GM23338 (cell line): ENCODE results near the gene REC8. TPM values are rescaled to one million over a fixed set of nuclear protein-coding genes. Genes with fewer than 3 reads are reported as not detected.

Experiments
- ATAC-seq: fragments of 200-7000 bp; cut with Tn5 transposase; 3 replicates; pipeline ENCODE4 v1.9.1; 2020
- DNase-seq: peaks from one replicate; pipeline ENCODE4 v3.0.0-alpha.2; 2015; ENCODE audit warnings: low spot score
- H2AFZ ChIP-seq: fragments of 200-600 bp; sonication (generic); 2 replicates; pipeline ENCODE4 v1.8.0; 2016; ENCODE audit warnings: antibody characterized with exemption, mild to moderate bottlenecking, moderate library complexity
- H3F3A ChIP-seq: fragments of 200-600 bp; sonication (generic); replicated peaks from 2 replicates; pipeline ENCODE4 v1.8.0; 2017; ENCODE audit warnings: antibody characterized with exemption, mixed run types, low read depth
- H3K27ac ChIP-seq: fragments of 200-600 bp; sonication (generic); 2 replicates; pipeline ENCODE4 v1.6.1; 2016; ENCODE audit warnings: low read depth
- H3K27me3 ChIP-seq: fragments of 200-600 bp; sonication (generic); 2 replicates; pipeline ENCODE4 v1.8.0; 2016; ENCODE audit warnings: mild to moderate bottlenecking, mixed run types, moderate library complexity; ENCODE audit not compliant: insufficient read depth
- H3K36me3 ChIP-seq: fragments of 200-600 bp; sonication (generic); 2 replicates; pipeline ENCODE4 v1.8.0; 2016; ENCODE audit warnings: mild to moderate bottlenecking; ENCODE audit not compliant: insufficient read depth
- H3K4me1 ChIP-seq: fragments of 200-600 bp; sonication (generic); 2 replicates; pipeline ENCODE4 v1.8.0; 2016; ENCODE audit warnings: mild to moderate bottlenecking, moderate library complexity; ENCODE audit not compliant: insufficient read depth
- H3K4me2 ChIP-seq: fragments of 200-600 bp; sonication (generic); 2 replicates; pipeline ENCODE4 v1.7.1; 2017; ENCODE audit warnings: mixed run types
- H3K4me3 ChIP-seq: fragments of 200-600 bp; sonication (generic); 2 replicates; pipeline ENCODE4 v1.6.1; 2016; ENCODE audit warnings: mixed run types
- H3K79me2 ChIP-seq: fragments of 200-600 bp; sonication (generic); replicated peaks from 2 replicates; pipeline ENCODE4 v1.8.0; 2017; ENCODE audit warnings: mild to moderate bottlenecking; ENCODE audit not compliant: insufficient read depth
- H3K9me2 ChIP-seq: fragments of 200-600 bp; sonication (generic); 2 replicates; pipeline ENCODE4 v1.8.0; 2017; ENCODE audit not compliant: insufficient read depth
- H4K20me1 ChIP-seq: fragments of 200-600 bp; sonication (generic); replicated peaks from 2 replicates; pipeline ENCODE4 v1.8.0; 2017; ENCODE audit warnings: mild to moderate bottlenecking; ENCODE audit not compliant: insufficient read depth
- H3K27ac Mint-ChIP-seq: 2 replicates; pipeline ENCODE4 v1.8.0; 2020; ENCODE audit warnings: inconsistent platforms, mild to moderate bottlenecking, moderate library complexity, mixed read lengths
- H3K27me3 Mint-ChIP-seq: 3 replicates; pipeline ENCODE4 v1.8.0; 2022; ENCODE audit warnings: low read depth, mild to moderate bottlenecking, moderate library complexity, mixed read lengths, inconsistent platforms; ENCODE audit not compliant: insufficient read depth, poor library complexity
- H3K36me3 Mint-ChIP-seq: 3 replicates; pipeline ENCODE4 v1.8.0; 2021; ENCODE audit warnings: low read depth, mild to moderate bottlenecking, inconsistent platforms, moderate library complexity, mixed read lengths
- H3K4me1 Mint-ChIP-seq: 3 replicates; pipeline ENCODE4 v1.8.0; 2020; ENCODE audit warnings: mild to moderate bottlenecking, inconsistent platforms, mixed read lengths
- H3K4me3 Mint-ChIP-seq: 3 replicates; pipeline ENCODE4 v1.8.0; 2021; ENCODE audit warnings: moderate library complexity, mild to moderate bottlenecking, inconsistent platforms, mixed read lengths
- H3K9me3 Mint-ChIP-seq: 3 replicates; pipeline ENCODE4 v1.8.0; 2020; ENCODE audit warnings: moderate library complexity, mild to moderate bottlenecking, inconsistent platforms, mixed read lengths
- CREB1 ChIP-seq: fragments of 250-450 bp; sonication (Bioruptor Pico); IDR thresholded peaks from 2 replicates; pipeline ENCODE4 v1.5.0; 2020; ENCODE audit warnings: low read depth, mild to moderate bottlenecking, moderate library complexity
- CTCF ChIP-seq, 2 experiments: fragments of 200-600 bp in 1 of 2; sonication (generic) in 1 of 2; conservative IDR thresholded peaks; 2 replicates each; pipeline versions ENCODE4 v1.5.1 to v1.6.1; 2016 to 2017; ENCODE audit warnings: antibody characterized with exemption in 2 of 2, low read depth in 2 of 2, mild to moderate bottlenecking in 2 of 2, moderate library complexity in 1 of 2
- ETS1 ChIP-seq: IDR thresholded peaks from 2 replicates; pipeline ENCODE4 v1.6.1; 2016; ENCODE audit warnings: antibody characterized with exemption
- EZH2 ChIP-seq: fragments of 200-600 bp; sonication (generic); IDR thresholded peaks from one replicate; pipeline ENCODE4 v1.8.0; 2017; ENCODE audit warnings: antibody characterized with exemption, mild to moderate bottlenecking, low read depth; ENCODE audit not compliant: unreplicated experiment
- EZH2phosphoT487 ChIP-seq: fragments of 200-600 bp; sonication (generic); IDR thresholded peaks from one replicate; pipeline ENCODE4 v1.8.1; 2018; ENCODE audit warnings: antibody characterized with exemption; ENCODE audit not compliant: unreplicated experiment
- JUNB ChIP-seq: IDR thresholded peaks from one replicate; pipeline ENCODE4 v1.6.1; 2016; ENCODE audit warnings: antibody characterized with exemption; ENCODE audit not compliant: unreplicated experiment
- NANOG ChIP-seq: IDR thresholded peaks from 2 replicates; pipeline ENCODE4 v1.6.1; 2016; ENCODE audit warnings: antibody characterized with exemption, borderline replicate concordance
- POLR2AphosphoS5 ChIP-seq: IDR thresholded peaks from 2 replicates; pipeline ENCODE4 v1.6.1; 2016; ENCODE audit warnings: antibody characterized with exemption, low read depth
- STAT1 ChIP-seq: IDR thresholded peaks from one replicate; pipeline ENCODE4 v1.6.1; 2016; ENCODE audit warnings: antibody characterized with exemption; ENCODE audit not compliant: unreplicated experiment
- ZNF114 ChIP-seq: fragments of 250-450 bp; sonication (Bioruptor Pico); IDR thresholded peaks from 2 replicates; pipeline ENCODE4 v1.5.0; 2020; ENCODE audit warnings: mild to moderate bottlenecking, moderate library complexity
- ZNF331 ChIP-seq: fragments of 250-450 bp; sonication (Bioruptor Pico); IDR thresholded peaks from 2 replicates; pipeline ENCODE4 v1.5.0; 2020; ENCODE audit warnings: low read depth, mild to moderate bottlenecking, moderate library complexity
- ZNF462 ChIP-seq: fragments of 250-450 bp; sonication (Bioruptor Pico); IDR thresholded peaks from 2 replicates; pipeline ENCODE4 v1.5.0; 2020; ENCODE audit warnings: mild to moderate bottlenecking, moderate library complexity
- polyA plus RNA-seq: library from polyadenylated mRNA; unstranded; fragments of >200 nt; fragmentation: Nextera tagmentation; extraction: Ambion mirVana; gene quantifications from 2 replicates; pipeline ENCODE4 v1.2.1, GENCODE V29; 2016
- total RNA-seq: library from RNA; depleted of rRNA; stranded (reverse); fragments of >200 nt; shearing (Covaris generic); gene quantifications from 2 replicates; pipeline ENCODE4 v1.2.3, GENCODE V29; 2014
- TF ChIP-seq, protein P1 (sequence below): IDR thresholded peaks from one replicate; pipeline ENCODE4 v1.6.1; 2018; ENCODE audit warnings: antibody characterized with exemption; ENCODE audit not compliant: unreplicated experiment

REC8 gene
- total and polyA plus RNA-seq, 2 experiments from 2014 or later = 25.7 to 36.8 TPM

DNA sequence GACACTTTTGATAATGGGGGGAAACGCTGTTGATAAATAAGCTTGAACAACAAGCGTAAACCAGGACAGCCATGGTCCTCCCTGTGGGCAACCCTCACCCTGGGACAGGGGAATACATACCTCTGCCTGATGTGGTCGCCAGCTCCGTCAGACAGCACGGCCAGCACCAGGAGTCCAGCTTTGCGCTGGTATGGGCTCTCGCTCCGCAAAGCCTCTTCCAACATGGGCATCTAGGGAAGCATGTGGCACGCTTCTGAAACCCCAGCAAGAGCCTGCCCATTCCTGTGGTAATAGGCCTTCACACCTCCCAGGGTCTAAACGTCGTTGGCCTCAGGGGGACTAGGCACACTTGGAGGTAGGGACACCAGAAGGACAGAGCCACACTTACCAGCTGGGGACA lies 13.9 kb downstream of the REC8 start:
- no peak overlapping the region for H2AFZ ChIP-seq
- no peak for ATAC-seq
- peaks cover 10% of the 10 kb centered on the region for H3K4me1 ChIP-seq
- H3K9me2 ChIP-seq = no peaks in the 10 kb centered on the region
- peaks cover 13% of the 10 kb centered on the region; the same call in 1 of the 2 replicates for H3K79me2 ChIP-seq
- H3K4me2 ChIP-seq = no peak overlapping the region
- H3K27me3 Mint-ChIP-seq = peaks cover 30% of the 10 kb centered on the region
- no peak overlapping the region for H3K27ac ChIP-seq
- H3K4me1 Mint-ChIP-seq = peaks cover 17% of the 10 kb centered on the region
- no peak overlapping the region for H3K4me3 Mint-ChIP-seq
- no peaks in the 10 kb centered on the region for H3K27me3 ChIP-seq
- H3K27ac Mint-ChIP-seq = no peak overlapping the region
- H3K4me3 ChIP-seq = no peak overlapping the region
- peaks cover 71% of the 10 kb centered on the region for H3K36me3 Mint-ChIP-seq
- TF ChIP-seq ETS1 (no peak), ZNF331 (CRISPR knock-in tag) (no peak), EZH2 (no peak), ZNF114 (CRISPR knock-in tag) (no peak), NANOG (no peak), CTCF (conservative IDR thresholded peaks at IDR 0.05; ENCODE audit: low read depth in 2 of 2) (no peak), CREB1 (CRISPR knock-in tag) (no peak), JUNB (no peak), ZNF462 (CRISPR knock-in tag) (no peak), EZH2phosphoT487 (no peak), POLR2AphosphoS5 (no peak), STAT1 (no peak)
- TF ChIP-seq, protein P1, sequence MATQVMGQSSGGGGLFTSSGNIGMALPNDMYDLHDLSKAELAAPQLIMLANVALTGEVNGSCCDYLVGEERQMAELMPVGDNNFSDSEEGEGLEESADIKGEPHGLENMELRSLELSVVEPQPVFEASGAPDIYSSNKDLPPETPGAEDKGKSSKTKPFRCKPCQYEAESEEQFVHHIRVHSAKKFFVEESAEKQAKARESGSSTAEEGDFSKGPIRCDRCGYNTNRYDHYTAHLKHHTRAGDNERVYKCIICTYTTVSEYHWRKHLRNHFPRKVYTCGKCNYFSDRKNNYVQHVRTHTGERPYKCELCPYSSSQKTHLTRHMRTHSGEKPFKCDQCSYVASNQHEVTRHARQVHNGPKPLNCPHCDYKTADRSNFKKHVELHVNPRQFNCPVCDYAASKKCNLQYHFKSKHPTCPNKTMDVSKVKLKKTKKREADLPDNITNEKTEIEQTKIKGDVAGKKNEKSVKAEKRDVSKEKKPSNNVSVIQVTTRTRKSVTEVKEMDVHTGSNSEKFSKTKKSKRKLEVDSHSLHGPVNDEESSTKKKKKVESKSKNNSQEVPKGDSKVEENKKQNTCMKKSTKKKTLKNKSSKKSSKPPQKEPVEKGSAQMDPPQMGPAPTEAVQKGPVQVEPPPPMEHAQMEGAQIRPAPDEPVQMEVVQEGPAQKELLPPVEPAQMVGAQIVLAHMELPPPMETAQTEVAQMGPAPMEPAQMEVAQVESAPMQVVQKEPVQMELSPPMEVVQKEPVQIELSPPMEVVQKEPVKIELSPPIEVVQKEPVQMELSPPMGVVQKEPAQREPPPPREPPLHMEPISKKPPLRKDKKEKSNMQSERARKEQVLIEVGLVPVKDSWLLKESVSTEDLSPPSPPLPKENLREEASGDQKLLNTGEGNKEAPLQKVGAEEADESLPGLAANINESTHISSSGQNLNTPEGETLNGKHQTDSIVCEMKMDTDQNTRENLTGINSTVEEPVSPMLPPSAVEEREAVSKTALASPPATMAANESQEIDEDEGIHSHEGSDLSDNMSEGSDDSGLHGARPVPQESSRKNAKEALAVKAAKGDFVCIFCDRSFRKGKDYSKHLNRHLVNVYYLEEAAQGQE = no peak
- H3K9me3 Mint-ChIP-seq = peaks cover 3% of the 10 kb centered on the region; the same call in 2 of the 3 replicates
- H4K20me1 ChIP-seq = peaks cover 6% of the 10 kb centered on the region
- H3F3A ChIP-seq = no peaks in the 10 kb centered on the region; the same call in 1 of the 2 replicates
- no peak for DNase-seq
- no peaks in the 10 kb centered on the region; the same call in 1 of the 2 replicates for H3K36me3 ChIP-seq
